H9 (cell line): ENCODE measurements around the gene KRT31. TPM values are rescaled to one million over a fixed set of nuclear protein-coding genes. Genes with fewer than 3 reads are reported as not detected.
"Not testable (repeated sequence)": the region's sequence is repeated elsewhere in the genome, so short reads cannot be mapped to it uniquely, and the experiment has no call there.

Experiments
- DNase-seq: peaks from one replicate; pipeline ENCODE4 v3.0.0-alpha.2; 2017
- H2AFZ ChIP-seq: one replicate; pipeline ENCODE4 v1.6.1; 2013; ENCODE audit warnings: mild to moderate bottlenecking, low read length, control low read depth, moderate library complexity
- H2AK5ac ChIP-seq: 2 replicates; pipeline ENCODE4 v1.6.1; 2013; ENCODE audit warnings: low read length, control low read depth, mixed read lengths; ENCODE audit not compliant: insufficient read length
- H2BK120ac ChIP-seq: one replicate; pipeline ENCODE4 v1.6.1; 2013; ENCODE audit warnings: low read depth, mild to moderate bottlenecking, low read length, control low read depth, inconsistent platforms; ENCODE audit not compliant: poor library complexity, severe bottlenecking
- H2BK12ac ChIP-seq: 2 replicates; pipeline ENCODE4 v1.6.1; 2013; ENCODE audit warnings: low read length, control low read depth, mixed read lengths, low read depth; ENCODE audit not compliant: insufficient read length
- H2BK15ac ChIP-seq: 2 replicates; pipeline ENCODE4 v1.6.1; 2013; ENCODE audit warnings: low read depth, low read length, control low read depth
- H2BK20ac ChIP-seq: one replicate; pipeline ENCODE4 v1.6.1; 2013; ENCODE audit warnings: low read depth, mild to moderate bottlenecking, low read length, control low read depth, inconsistent platforms; ENCODE audit not compliant: poor library complexity, severe bottlenecking
- H2BK5ac ChIP-seq: 2 replicates; pipeline ENCODE4 v1.6.1; 2013; ENCODE audit warnings: low read length, control low read depth, mixed read lengths; ENCODE audit not compliant: insufficient read length
- H3K14ac ChIP-seq: 2 replicates; pipeline ENCODE4 v1.6.1; 2013; ENCODE audit warnings: low read length, control low read depth; ENCODE audit not compliant: insufficient read depth
- H3K18ac ChIP-seq: 2 replicates; pipeline ENCODE4 v1.6.1; 2013; ENCODE audit warnings: low read depth, mild to moderate bottlenecking, mixed read lengths, low read length, control low read depth; ENCODE audit not compliant: insufficient read length
- H3K23ac ChIP-seq: 2 replicates; pipeline ENCODE4 v1.6.1; 2013; ENCODE audit warnings: low read length, control low read depth, mixed read lengths, low read depth; ENCODE audit not compliant: insufficient read length
- H3K23me2 ChIP-seq: 2 replicates; pipeline ENCODE4 v1.6.1; 2013; ENCODE audit warnings: low read depth, mild to moderate bottlenecking, mixed read lengths, low read length, control low read depth; ENCODE audit not compliant: insufficient read length, poor library complexity, severe bottlenecking
- H3K27ac ChIP-seq: 2 replicates; pipeline ENCODE4 v1.5.1; 2013; ENCODE audit warnings: low read length, control low read depth, mixed read lengths, low read depth; ENCODE audit not compliant: insufficient read length
- H3K27me3 ChIP-seq: 2 replicates; pipeline ENCODE4 v1.6.1; 2013; ENCODE audit warnings: low read length, control low read depth, inconsistent platforms; ENCODE audit not compliant: insufficient read depth
- H3K4ac ChIP-seq: 2 replicates; pipeline ENCODE4 v1.6.1; 2013; ENCODE audit warnings: low read depth, mild to moderate bottlenecking, control low read depth, inconsistent platforms, low read length, moderate library complexity
- H3K4me1 ChIP-seq: 2 replicates; pipeline ENCODE4 v1.6.1; 2013; ENCODE audit warnings: low read length, control low read depth, inconsistent platforms; ENCODE audit not compliant: insufficient read depth
- H3K4me2 ChIP-seq: 2 replicates; pipeline ENCODE4 v1.6.1; 2013; ENCODE audit warnings: low read length, control low read depth, mixed read lengths; ENCODE audit not compliant: insufficient read length, insufficient read depth
- H3K56ac ChIP-seq: 2 replicates; pipeline ENCODE4 v1.6.1; 2013; ENCODE audit warnings: low read depth, mild to moderate bottlenecking, mixed read lengths, low read length, control low read depth; ENCODE audit not compliant: insufficient read length
- H3K79me1 ChIP-seq: 2 replicates; pipeline ENCODE4 v1.6.1; 2013; ENCODE audit warnings: low read depth, mild to moderate bottlenecking, moderate library complexity, low read length, control low read depth, inconsistent platforms; ENCODE audit not compliant: insufficient read depth, poor library complexity, severe bottlenecking
- H3K79me2 ChIP-seq: 2 replicates; pipeline ENCODE4 v1.6.1; 2013; ENCODE audit warnings: low read length, control low read depth, inconsistent platforms; ENCODE audit not compliant: insufficient read depth
- H3K9ac ChIP-seq: 2 replicates; pipeline ENCODE4 v1.6.1; 2013; ENCODE audit warnings: low read length, control low read depth, mixed read lengths; ENCODE audit not compliant: insufficient read length; ENCODE audit errors: extremely low read depth
- H3K9me3 ChIP-seq: one replicate; pipeline ENCODE4 v1.6.1; 2013; ENCODE audit warnings: low read depth, low read length, inconsistent platforms; ENCODE audit not compliant: control insufficient read depth
- H3T11ph ChIP-seq: one replicate; pipeline ENCODE4 v1.6.1; 2013; ENCODE audit warnings: mild to moderate bottlenecking, low read length, control low read depth, inconsistent platforms
- H4K20me1 ChIP-seq: one replicate; pipeline ENCODE4 v1.6.1; 2013; ENCODE audit not compliant: control insufficient read depth, insufficient read length, insufficient read depth
- H4K5ac ChIP-seq: 2 replicates; pipeline ENCODE4 v1.6.1; 2013; ENCODE audit warnings: low read depth, mild to moderate bottlenecking, mixed read lengths, low read length, control low read depth; ENCODE audit not compliant: insufficient read length
- H4K8ac ChIP-seq: replicated peaks from 2 replicates; pipeline ENCODE4 v1.6.1; 2013; ENCODE audit warnings: low read length, control low read depth, mixed read lengths, low read depth; ENCODE audit not compliant: insufficient read length
- H4K91ac ChIP-seq: 2 replicates; pipeline ENCODE4 v1.6.1; 2013; ENCODE audit warnings: low read depth, mild to moderate bottlenecking, moderate library complexity, mixed read lengths, low read length, control low read depth; ENCODE audit not compliant: insufficient read length
- H3K27ac Mint-ChIP-seq, 3 experiments: 2 replicates in 2 of 3; 3 replicates in 1 of 3; pipeline ENCODE4 v1.8.0; 2020 to 2021; ENCODE audit warnings: mixed read lengths in 3 of 3, mild to moderate bottlenecking in 1 of 3, moderate library complexity in 1 of 3
- H3K27me3 Mint-ChIP-seq: 2 replicates; pipeline ENCODE4 v1.8.0; 2021; ENCODE audit warnings: low read depth, mild to moderate bottlenecking, moderate library complexity, mixed read lengths
- H3K36me3 Mint-ChIP-seq, 3 experiments: 2 replicates in 2 of 3; 3 replicates in 1 of 3; pipeline ENCODE4 v1.8.0; 2020 to 2021; ENCODE audit warnings: low read depth in 3 of 3, mixed read lengths in 3 of 3; ENCODE audit not compliant: insufficient read depth in 1 of 3
- H3K4me1 Mint-ChIP-seq, 2 experiments: 2 replicates each; pipeline ENCODE4 v1.8.0; 2020; ENCODE audit warnings: mixed read lengths in 2 of 2
- H3K4me3 Mint-ChIP-seq, 2 experiments: 2 replicates in 1 of 2; 3 replicates in 1 of 2; pipeline ENCODE4 v1.8.0; 2020 to 2021; ENCODE audit warnings: mild to moderate bottlenecking in 2 of 2, mixed read lengths in 2 of 2, moderate library complexity in 1 of 2
- H3K9me3 Mint-ChIP-seq, 2 experiments: 2 replicates in 1 of 2; 3 replicates in 1 of 2; pipeline ENCODE4 v1.8.0; 2020; ENCODE audit warnings: mild to moderate bottlenecking in 2 of 2, mixed read lengths in 2 of 2, moderate library complexity in 1 of 2
- CTCF ChIP-seq: fragments of 200-600 bp; sonication (generic); conservative IDR thresholded peaks from 3 replicates; pipeline ENCODE4 v1.8.0; 2021; ENCODE audit warnings: antibody characterized with exemption, mild to moderate bottlenecking
- WGBS: extraction: QIAGEN DNeasy Blood & Tissue Kit; methylation state at CpG from one replicate; pipeline ENCODE4 v1.1.7; 2013; ENCODE audit warnings: missing lambda C conversion rate, low lambda C conversion rate, mixed read lengths; ENCODE audit not compliant: insufficient read length; ENCODE audit errors: extremely low coverage; 5-methylcytosine and 5-hydroxymethylcytosine counted together
- total RNA-seq: library from RNA; stranded (reverse); gene quantifications from 2 replicates; pipeline ENCODE4 v1.2.1, GENCODE V29; 2021

Gene KRT31
- total RNA-seq, 1 experiment from 2014 or later, result not detected

- H2BK120ac ChIP-seq, result no peak within 1 kb of the TSS
- H3K36me3 Mint-ChIP-seq, result no peaks in the 10 kb centered on the region
- H3K4me1 Mint-ChIP-seq, result peaks cover 9% of the 10 kb centered on the region in 2 experiments
- no peak within 1 kb of the TSS for H2BK15ac ChIP-seq
- H4K5ac ChIP-seq, result no peak within 1 kb of the TSS
- H3K4me3 Mint-ChIP-seq, result no peak within 1 kb of the TSS
- H3K9me3 ChIP-seq, result no peaks in the 10 kb centered on the region
- no peaks in the 10 kb centered on the region for H4K20me1 ChIP-seq
- no peak within 1 kb of the TSS for H3K56ac ChIP-seq
- no peak within 1 kb of the TSS for H4K91ac ChIP-seq
- no peak within 1 kb of the TSS for H3K27ac ChIP-seq
- WGBS, result no CpG with 5 or more reads among the region's 13 CpGs
- H3K18ac ChIP-seq, result no peak within 1 kb of the TSS
- no peak within 1 kb of the TSS for H2BK20ac ChIP-seq
- H3K14ac ChIP-seq, result no peak within 1 kb of the TSS; the same call in 1 of the 2 replicates
- no peak within 1 kb of the TSS for H3K9ac ChIP-seq
- no peak within 1 kb of the TSS for H2BK12ac ChIP-seq
- no peaks in the 10 kb centered on the region for H3K79me1 ChIP-seq
- H3K79me2 ChIP-seq, result no peaks in the 10 kb centered on the region
- H3K4me2 ChIP-seq, result no peak within 1 kb of the TSS
- no peaks in the 10 kb centered on the region for H3K9me3 Mint-ChIP-seq
- H2AK5ac ChIP-seq, result no peak within 1 kb of the TSS
- no peak within 1 kb of the TSS for H3K4ac ChIP-seq
- no peaks in the 10 kb centered on the region for H3K4me1 ChIP-seq
- H3K27me3 Mint-ChIP-seq, result peaks cover 12% of the 10 kb centered on the region
- H2AFZ ChIP-seq, result no peak within 1 kb of the TSS
- H3K27ac Mint-ChIP-seq, result no peak within 1 kb of the TSS
- DNase-seq, result no peak
- H3K23me2 ChIP-seq, result no peaks in the 10 kb centered on the region
- H3T11ph ChIP-seq, result no peak within 1 kb of the TSS
- no peaks in the 10 kb centered on the region for H3K27me3 ChIP-seq
- no peak within 1 kb of the TSS for H3K23ac ChIP-seq
- H2BK5ac ChIP-seq, result no peak within 1 kb of the TSS
- no peak within 1 kb of the TSS for H4K8ac ChIP-seq
- no peak for TF ChIP-seq CTCF
These were observed 26.8 kb upstream of the KRT31 start, which contains the start of gene KRT37 for GRCh38 chr17:41424111-41424635. Gene KRT37, minus strand, starts transcription at chr17:41424585. Its CDS starts 62 bp downstream, at chr17:41424523.

- H2BK5ac ChIP-seq, H2BK120ac ChIP-seq, H2AK5ac ChIP-seq, H3K27ac Mint-ChIP-seq, H3K9me3 ChIP-seq, H2BK12ac ChIP-seq, H2AFZ ChIP-seq, H3K14ac ChIP-seq, H4K20me1 ChIP-seq, H3K18ac ChIP-seq, H3K4me3 Mint-ChIP-seq, H2BK15ac ChIP-seq, H3K79me1 ChIP-seq, H3K56ac ChIP-seq, H3K4ac ChIP-seq, H3K79me2 ChIP-seq, H3T11ph ChIP-seq, H4K8ac ChIP-seq, H3K23ac ChIP-seq, H3K27ac ChIP-seq, H3K23me2 ChIP-seq, H3K4me1 ChIP-seq, DNase-seq, H3K9me3 Mint-ChIP-seq, H3K9ac ChIP-seq, H4K5ac ChIP-seq, H3K4me2 ChIP-seq, H2BK20ac ChIP-seq, H3K4me1 Mint-ChIP-seq, H3K36me3 Mint-ChIP-seq, H4K91ac ChIP-seq, H3K27me3 ChIP-seq: not testable (repeated sequence)
- H3K27me3 Mint-ChIP-seq, result peaks cover 11% of the 10 kb centered on the region
- WGBS, result no CpG with 5 or more reads among the region's 11 CpGs
These were observed 25.2 kb upstream of the KRT31 start for GRCh38 chr17:41422586-41422985.
